Spinal cord (tissue), 10 donors: ENCODE data around the gene TBX20. TPM values are rescaled to one million over a fixed set of nuclear protein-coding genes. Genes with fewer than 3 reads are reported as not detected.
"Not testable (repeated sequence)": the region's sequence is repeated elsewhere in the genome, so short reads cannot be mapped to it uniquely, and the experiment has no call there.

Experiments used
- DNase-seq, 6 donors: peaks; one replicate each; pipeline versions ENCODE4 v3.0.0 to v3.0.0-alpha.2; 2013 to 2015; ENCODE audit warnings: low spot score in 6 of 6, low read depth in 4 of 6
- H3K27ac ChIP-seq: one replicate; pipeline ENCODE4 v1.5.1; 2013; ENCODE audit warnings: low read depth, low read length, control low read depth
- H3K27me3 ChIP-seq: one replicate; pipeline ENCODE4 v1.6.1; 2013; ENCODE audit warnings: low read length; ENCODE audit not compliant: control insufficient read depth, insufficient read depth
- H3K36me3 ChIP-seq: one replicate; pipeline ENCODE4 v1.6.1; 2013; ENCODE audit warnings: low read length; ENCODE audit not compliant: control insufficient read depth, insufficient read depth
- H3K4me1 ChIP-seq: one replicate; pipeline ENCODE4 v1.6.1; 2013; ENCODE audit warnings: low read length; ENCODE audit not compliant: control insufficient read depth, insufficient read depth
- H3K4me3 ChIP-seq: one replicate; pipeline ENCODE4 v1.5.1; 2013; ENCODE audit warnings: low read depth, low read length, control low read depth
- H3K9me3 ChIP-seq: one replicate; pipeline ENCODE4 v1.6.1; 2013; ENCODE audit warnings: low read length; ENCODE audit not compliant: control insufficient read depth, insufficient read depth
- WGBS: methylation state at CpG from one replicate; pipeline ENCODE4 v1.1.5; 2013; ENCODE audit warnings: missing lambda C conversion rate; ENCODE audit not compliant: insufficient coverage; 5-methylcytosine and 5-hydroxymethylcytosine counted together
- polyA plus RNA-seq, 2 donors: library from polyadenylated mRNA; unstranded; fragments of 120-200 nt; gene quantifications; one replicate each; pipeline ENCODE4 v1.2.1, GENCODE V29; 2013; ENCODE audit not compliant: insufficient read length in 2 of 2
- total RNA-seq, 2 donors: library from RNA; depleted of rRNA in 1 of 2; stranded (reverse); fragments of 120-200 nt in 1 of 2; fragments of >200 nt in 1 of 2; gene quantifications; one replicate each; pipeline versions ENCODE4 v1.2.3 to v1.2.4, GENCODE V29; 2013 to 2014
- donor health status: healthy.

Gene TBX20
- total and polyA plus RNA-seq, 4 donors, result not detected

DNA sequence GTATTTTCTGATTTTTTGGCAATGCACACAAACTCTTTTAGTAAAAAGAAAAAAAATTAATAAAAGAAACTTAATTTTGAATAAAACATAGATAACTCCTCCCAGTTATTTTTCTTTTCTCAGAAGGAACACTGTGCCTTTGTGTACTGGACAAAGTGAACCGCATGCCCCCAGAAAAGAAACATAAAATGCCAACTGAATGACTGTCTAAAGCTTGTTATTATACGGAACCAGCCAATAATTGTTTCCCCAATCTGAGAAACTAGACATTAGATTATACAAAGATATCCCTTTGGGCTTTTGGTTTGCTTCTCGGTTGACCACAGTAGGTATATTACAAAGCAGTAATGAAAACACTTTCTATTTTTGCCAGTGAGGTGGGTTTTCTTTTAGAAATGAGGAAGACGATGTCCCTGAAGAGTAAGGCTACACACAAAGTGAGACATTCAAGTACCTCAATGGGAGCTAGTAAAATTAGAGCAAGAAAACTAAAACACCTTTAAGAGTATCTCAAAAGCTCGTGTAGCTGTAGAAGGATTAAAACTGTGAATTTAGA, 25.3 kb downstream of the TBX20 start:
- not testable (repeated sequence) for H3K27me3 ChIP-seq, H3K36me3 ChIP-seq, H3K9me3 ChIP-seq, H3K4me1 ChIP-seq, DNase-seq, H3K4me3 ChIP-seq, H3K27ac ChIP-seq
- WGBS, result no CpG with 5 or more reads among the region's 5 CpGs

DNA sequence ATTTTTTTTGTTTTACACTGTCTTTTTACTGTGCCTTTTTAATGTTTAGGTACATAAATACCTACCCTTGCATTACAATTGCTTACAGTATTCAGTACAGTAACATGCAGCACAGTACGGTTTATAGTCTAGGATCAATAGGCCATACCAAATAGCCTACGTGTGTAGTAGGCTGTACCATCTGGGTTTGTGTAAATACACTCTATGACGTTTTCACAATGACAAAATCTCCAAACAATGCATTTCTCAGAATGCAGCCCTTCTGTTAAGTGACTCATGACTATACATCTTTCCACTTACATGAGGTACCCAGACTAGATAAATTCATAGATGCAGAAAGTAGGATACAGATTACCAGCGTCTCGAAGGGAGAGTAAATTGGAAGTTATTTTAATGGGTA, 26.5 kb downstream of the TBX20 start:
- not testable (repeated sequence) for H3K4me1 ChIP-seq, H3K27ac ChIP-seq, H3K4me3 ChIP-seq, DNase-seq, H3K9me3 ChIP-seq, H3K36me3 ChIP-seq, H3K27me3 ChIP-seq
- 80% methylated on average over 1 of the region's 5 CpGs for WGBS

DNA sequence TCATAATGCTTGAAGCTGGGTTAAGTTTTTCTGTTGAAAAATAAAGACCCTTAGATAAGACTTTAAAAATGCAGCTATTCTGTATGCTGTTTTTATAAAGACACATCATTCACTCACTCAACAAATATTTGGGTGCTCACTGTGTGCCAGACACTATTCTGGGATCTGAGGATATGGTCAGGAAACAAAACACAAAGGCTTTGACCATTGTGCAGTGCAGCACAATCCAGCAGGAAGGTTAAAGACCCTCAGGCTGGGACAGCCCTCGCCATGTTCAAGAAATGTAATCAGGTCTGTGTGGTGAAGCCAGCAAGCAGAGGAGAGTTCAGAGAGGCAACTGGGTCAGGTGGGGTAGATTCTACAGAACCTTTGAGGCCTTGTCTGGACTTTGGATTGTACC, 31.5 kb downstream of the TBX20 start:
- not testable (repeated sequence) for H3K36me3 ChIP-seq, H3K27me3 ChIP-seq, H3K9me3 ChIP-seq, DNase-seq, H3K4me1 ChIP-seq, H3K4me3 ChIP-seq, H3K27ac ChIP-seq
- WGBS, result 89% methylated on average over 1 of the region's 1 CpG

DNA sequence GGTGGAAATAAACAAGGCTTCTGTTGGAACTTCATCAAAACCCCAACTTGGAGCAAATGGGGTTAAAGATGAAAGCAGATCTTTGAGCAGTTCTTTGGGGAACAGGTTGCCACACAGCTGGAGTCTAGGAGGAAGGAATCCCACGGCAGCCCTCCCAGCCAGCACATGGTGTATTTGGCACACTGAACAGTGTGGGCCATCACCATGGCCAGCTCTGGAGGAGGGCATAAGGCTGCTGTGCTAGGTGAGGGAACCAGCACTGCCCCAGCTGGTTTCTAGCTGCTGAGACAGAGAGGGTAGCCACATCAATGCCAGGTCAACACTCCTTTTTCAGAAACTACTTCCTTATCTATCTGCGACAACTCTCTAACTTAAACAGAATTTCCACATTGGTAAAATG, 33.7 kb downstream of the TBX20 start:
- H3K4me1 ChIP-seq, result not testable (repeated sequence)
- 100% methylated on average over 1 of the region's 2 CpGs for WGBS

DNA sequence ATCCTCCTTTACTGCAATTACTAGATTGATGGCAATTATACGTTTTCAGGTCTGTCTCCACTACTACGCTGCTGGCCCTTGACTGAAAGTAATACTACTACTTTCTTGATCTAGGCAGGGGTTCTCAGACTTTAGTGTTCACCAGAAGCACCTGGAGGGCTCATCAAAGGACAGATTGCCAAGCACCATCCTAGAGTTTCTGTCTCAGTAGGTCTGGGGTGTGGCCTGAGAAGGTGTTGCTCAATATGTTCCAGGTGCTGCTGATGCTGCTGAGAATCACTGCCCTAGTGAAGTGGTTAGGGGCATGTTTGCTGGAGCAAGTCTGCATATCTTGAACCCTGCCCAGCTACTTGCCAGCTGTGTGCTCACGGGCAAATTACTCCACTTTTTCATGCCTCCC, 37.9 kb downstream of the TBX20 start:
- not testable (repeated sequence) for H3K27ac ChIP-seq, H3K4me3 ChIP-seq, DNase-seq, H3K9me3 ChIP-seq, H3K4me1 ChIP-seq, H3K27me3 ChIP-seq, H3K36me3 ChIP-seq
- 75% methylated on average over 2 of the region's 3 CpGs for WGBS

More for the DNA sequence above, 33.7 kb downstream of the TBX20 start:
- not testable (repeated sequence) for H3K9me3 ChIP-seq, H3K36me3 ChIP-seq, H3K27me3 ChIP-seq, H3K4me3 ChIP-seq, DNase-seq, H3K27ac ChIP-seq

DNA sequence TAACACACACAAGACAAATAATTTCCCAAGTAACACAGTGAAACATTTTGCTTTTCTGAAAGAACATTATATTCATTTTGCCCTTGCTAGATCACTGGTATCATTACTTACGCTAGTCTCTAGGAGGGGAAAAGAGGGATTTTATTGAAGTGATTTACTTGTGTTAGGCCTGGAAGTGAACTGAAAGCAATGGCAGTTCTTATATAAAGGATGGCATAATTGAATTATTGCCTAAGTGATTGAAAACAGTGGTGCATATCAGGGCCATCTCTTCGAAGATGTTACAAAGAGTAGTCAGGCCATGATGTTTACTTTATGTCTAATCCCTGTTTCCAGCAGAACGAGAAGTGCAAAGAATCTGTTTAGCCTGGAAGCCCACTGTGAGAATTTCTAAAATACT, 38.8 kb downstream of the TBX20 start:
- no CpG with 5 or more reads among the region's 3 CpGs for WGBS
- H3K9me3 ChIP-seq, H3K27ac ChIP-seq, H3K4me1 ChIP-seq, H3K36me3 ChIP-seq, H3K4me3 ChIP-seq, H3K27me3 ChIP-seq, DNase-seq: not testable (repeated sequence)

DNA sequence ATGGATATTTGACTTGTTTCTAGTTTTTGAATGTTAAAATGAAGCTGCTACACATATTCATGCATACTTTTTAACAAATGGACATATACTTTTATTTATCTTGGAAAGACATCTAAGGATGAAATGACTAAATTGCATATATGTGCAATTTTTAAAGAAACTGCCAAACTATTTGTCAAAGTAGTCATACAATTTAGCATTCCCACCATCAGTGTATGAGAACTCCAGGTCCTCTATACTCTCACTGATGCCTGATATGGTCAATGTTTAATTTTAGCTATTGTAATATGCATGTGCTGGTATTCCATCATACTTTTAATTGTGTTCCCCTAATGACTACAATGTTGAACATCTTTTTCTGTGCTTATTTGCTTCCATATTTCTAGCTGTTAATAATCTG, 47.0 kb downstream of the TBX20 start:
- not testable (repeated sequence) for H3K27ac ChIP-seq, H3K4me3 ChIP-seq, H3K27me3 ChIP-seq, H3K36me3 ChIP-seq, H3K9me3 ChIP-seq, H3K4me1 ChIP-seq, DNase-seq

DNA sequence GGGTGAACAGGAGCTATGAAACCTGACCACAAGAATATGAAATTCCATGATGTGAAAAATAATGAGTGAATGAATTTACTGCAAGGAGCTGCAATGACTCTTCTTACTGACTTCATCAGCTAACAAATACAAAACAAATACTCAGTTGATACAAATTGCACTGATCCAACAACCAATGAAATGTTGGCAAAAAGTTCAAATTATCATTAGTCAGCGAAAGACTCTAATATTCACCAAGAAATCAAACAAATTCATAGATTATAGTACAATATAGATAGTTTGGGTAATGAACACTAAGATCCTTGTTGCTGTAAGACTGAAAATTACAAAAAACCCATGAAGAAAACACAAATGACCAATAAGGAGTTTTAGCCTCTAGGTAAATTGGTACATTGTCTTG, 49.0 kb downstream of the TBX20 start:
- no CpG with 5 or more reads among the region's 1 CpG for WGBS
- not testable (repeated sequence) for H3K27ac ChIP-seq, H3K4me1 ChIP-seq, DNase-seq, H3K4me3 ChIP-seq, H3K9me3 ChIP-seq, H3K27me3 ChIP-seq, H3K36me3 ChIP-seq

DNA sequence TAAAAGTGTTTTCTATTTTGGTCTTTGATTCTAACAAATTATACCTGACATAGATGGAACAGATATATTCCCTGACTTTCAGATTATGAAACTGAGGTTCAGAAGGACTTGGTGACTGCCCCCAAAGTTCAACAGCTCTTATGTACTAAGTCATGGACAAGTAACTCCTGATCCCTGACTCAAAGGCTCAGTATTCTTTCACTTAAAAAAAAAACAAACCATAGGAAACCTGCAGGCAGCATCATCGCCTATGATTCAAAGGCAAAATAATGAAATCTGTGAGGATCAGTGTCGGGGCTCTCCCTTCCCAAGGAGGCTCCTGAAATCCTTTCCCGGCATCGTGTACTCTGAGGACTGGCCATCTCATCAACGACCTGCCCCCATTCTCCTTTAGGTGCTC, 49.9 kb downstream of the TBX20 start:
- not testable (repeated sequence) for H3K36me3 ChIP-seq, H3K4me3 ChIP-seq, H3K9me3 ChIP-seq, H3K27me3 ChIP-seq, H3K4me1 ChIP-seq, DNase-seq, H3K27ac ChIP-seq
- WGBS, result no CpG with 5 or more reads among the region's 5 CpGs

DNA sequence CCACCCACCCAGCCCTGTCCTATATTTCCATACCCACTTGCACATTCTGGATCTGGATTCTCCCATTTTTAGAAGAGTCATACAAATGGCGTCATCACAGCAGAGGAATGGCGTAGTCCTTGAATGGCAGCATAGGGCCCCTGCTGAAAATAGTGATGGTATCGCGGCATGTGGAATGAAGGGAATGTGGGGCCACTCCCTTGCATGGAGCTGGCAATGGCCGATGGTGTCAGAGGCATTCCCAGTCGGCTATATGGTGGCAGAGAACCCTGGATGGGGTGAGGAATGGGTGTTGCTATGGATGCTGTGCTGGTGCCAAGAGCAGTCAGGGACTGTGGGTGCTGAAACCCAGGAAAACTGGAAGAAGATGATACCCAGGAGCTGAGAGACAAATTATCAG, 51.5 kb downstream of the TBX20 start:
- not testable (repeated sequence) for H3K27me3 ChIP-seq, DNase-seq, H3K4me3 ChIP-seq, H3K9me3 ChIP-seq, H3K27ac ChIP-seq, H3K4me1 ChIP-seq, H3K36me3 ChIP-seq
- no CpG with 5 or more reads among the region's 6 CpGs for WGBS
